Measurements from ENCODE around the gene CFAP298. TPM values are rescaled to one million over a fixed set of nuclear protein-coding genes. Genes with fewer than 3 reads are reported as not detected.

Gene CFAP298
- total and polyA plus RNA-seq, 2 of the 13 experiments (the other 11 are each of a cell fraction or from before 2014, with no cell fraction given), result 21.2 to 62.2 TPM

DNA sequence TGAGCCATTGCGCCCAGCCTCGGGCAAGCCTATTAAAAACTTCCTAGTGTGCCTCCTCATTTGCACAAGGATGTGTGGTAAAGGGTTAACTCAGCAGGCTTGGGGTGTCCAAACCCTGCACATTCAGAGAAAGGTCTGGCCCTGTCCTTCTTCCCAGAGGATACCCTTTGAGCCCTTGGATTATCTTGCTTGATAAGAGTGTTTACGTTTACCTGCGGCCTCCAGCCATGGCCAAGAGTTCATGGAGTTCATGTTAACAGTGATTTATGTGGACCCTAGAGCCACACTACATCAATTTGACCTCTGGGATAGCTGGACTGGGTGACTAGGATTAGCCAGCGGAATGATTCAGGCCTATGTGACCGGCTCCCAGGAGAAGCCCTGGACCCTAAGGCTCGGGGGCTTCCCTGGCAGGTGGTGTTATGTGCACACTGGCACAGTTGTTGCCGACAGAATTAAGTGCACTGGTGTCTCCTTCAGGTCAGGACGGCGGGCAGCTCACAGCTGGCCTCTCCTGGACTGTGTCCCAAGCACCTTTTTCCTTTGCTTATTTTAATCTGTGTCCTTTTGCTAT lies 19.2 kb downstream of the CFAP298 start (continued):
- no peak for TF ChIP-seq HMGXB3 (CRISPR knock-in tag; IDR thresholded peaks at IDR 0.05; ENCODE audit: borderline replicate concordance)
- TF ChIP-seq ZNF280D (CRISPR knock-in tag; IDR thresholded peaks at IDR 0.05), result peak; percentile 71; the same call in 1 of the 2 replicates
- peak; percentile 77; the same call in 1 of the 2 replicates for TF ChIP-seq ZNF501 (CRISPR knock-in tag; IDR thresholded peaks at IDR 0.05)
- peak; percentile 97 for TF ChIP-seq ZNF788 (CRISPR knock-in tag; IDR thresholded peaks at IDR 0.05; ENCODE audit: borderline replicate concordance)
- no peak for TF ChIP-seq ZNF383 (CRISPR knock-in tag; IDR thresholded peaks at IDR 0.05; ENCODE audit: borderline replicate concordance)
- no peak for TF ChIP-seq ZNF75D (CRISPR knock-in tag; IDR thresholded peaks at IDR 0.05; ENCODE audit: borderline replicate concordance)
- TF ChIP-seq CHD2 (IDR thresholded peaks at IDR 0.05; ENCODE audit: low read depth, low read length), result no peak
- no peak for TF ChIP-seq ZFP62 (CRISPR knock-in tag; IDR thresholded peaks at IDR 0.05)
- no peak for TF ChIP-seq HNRNPUL1 (IDR thresholded peaks at IDR 0.05; ENCODE audit: low read depth, low read length)
- TF ChIP-seq, protein P1, sequence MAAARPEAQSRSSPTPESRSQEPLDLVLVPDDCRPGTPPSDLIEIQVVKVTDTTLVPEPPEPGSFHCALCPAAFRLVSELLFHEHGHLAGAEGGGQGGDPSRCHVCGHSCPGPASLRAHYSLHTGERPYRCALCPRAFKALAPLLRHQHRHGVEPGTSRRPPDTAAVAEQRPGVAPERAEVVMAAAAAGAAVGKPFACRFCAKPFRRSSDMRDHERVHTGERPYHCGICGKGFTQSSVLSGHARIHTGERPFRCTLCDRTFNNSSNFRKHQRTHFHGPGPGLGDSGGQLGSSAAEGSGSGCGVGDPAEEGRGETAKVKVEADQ (CRISPR knock-in tag; IDR thresholded peaks at IDR 0.05; ENCODE audit: borderline replicate concordance), result peak; percentile 88
- peak; percentile 44; the same call in 1 of the 2 replicates for TF ChIP-seq ZBED4 (CRISPR knock-in tag; IDR thresholded peaks at IDR 0.05; ENCODE audit: borderline replicate concordance)
- TF ChIP-seq TRIM22 (IDR thresholded peaks at IDR 0.05), result no peak
- no peak for TF ChIP-seq ZNF138 (CRISPR knock-in tag; IDR thresholded peaks at IDR 0.05; ENCODE audit: low read depth)
- no peak for TF ChIP-seq MAFG (CRISPR knock-in tag; IDR thresholded peaks at IDR 0.05)
- TF ChIP-seq ZSCAN21 (CRISPR knock-in tag; IDR thresholded peaks at IDR 0.05; ENCODE audit: borderline replicate concordance), result no peak

All from HepG2 (cell line).